ENCODE results near the gene MARCHF2. TPM values are rescaled to one million over a fixed set of nuclear protein-coding genes. Genes with fewer than 3 reads are reported as not detected.
A peak's percentile ranks its signal among the peaks of the same experiment; 100 is the strongest.

MARCHF2 gene
- total and polyA plus RNA-seq, 2 donors (not counting 1 experiment from before 2014, with no cell fraction given) = 22.9 to 52.6 TPM

DNA sequence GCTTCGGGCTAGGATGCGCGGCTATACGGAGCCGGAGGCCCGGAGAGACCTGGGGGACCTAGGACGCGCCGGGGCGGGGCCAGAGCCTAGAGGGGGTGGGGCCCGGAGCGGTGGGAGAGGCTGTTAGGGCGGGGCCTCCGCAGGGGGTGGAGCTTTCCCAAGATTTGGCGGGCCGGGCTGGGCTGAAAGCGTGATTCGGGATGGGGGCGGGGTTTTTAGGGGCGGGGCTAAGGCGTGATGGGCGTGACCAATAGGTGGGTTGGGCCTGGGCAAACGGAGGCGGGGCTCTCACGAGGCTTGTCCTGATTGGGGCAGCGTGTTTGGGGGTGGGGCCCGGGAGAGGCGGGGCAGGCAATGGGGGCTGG, 22.5 kb upstream of the MARCHF2 start:
- peak overlapping the region in 4 of 5 experiments; percentile 54 to 89 (median 78) for H3K4me3 ChIP-seq (ENCODE audit: control extremely low read depth in 1 of 5, extremely low read depth in 1 of 5, insufficient read depth in 1 of 5, low read depth in 2 of 5, low read length in 4 of 5)
- POLR2A ChIA-PET = interaction anchor here (0.5 to 1.8 kb wide), 9 partner anchors 13 to 1238 kb away, joined by 3 to 14 read pairs (median 4); partner anchors contain the start of genes HNRNPM, MARCHF2, NDUFA7 and RPS28
- no peaks in the 10 kb centered on the region for H3K9me3 Mint-ChIP-seq (ENCODE audit: insufficient read depth)
- H3K36me3 ChIP-seq (replicated peaks in 1 of 2; ENCODE audit: control extremely low read depth in 1 of 2, control insufficient read depth in 1 of 2, extremely low read depth in 1 of 2, insufficient read depth in 2 of 2, low read length in 1 of 2) = no peaks in the 10 kb centered on the region
- H3K79me2 ChIP-seq (ENCODE audit: control insufficient read depth, insufficient read depth, low read length) = peaks cover 53% of the 10 kb centered on the region
- H3K27ac ChIP-seq (ENCODE audit: low read length in 2 of 2) = peak overlapping the region; percentile 70 to 96
- peaks cover 29% of the 10 kb centered on the region for H3K4me1 Mint-ChIP-seq
- H2AFZ ChIP-seq (ENCODE audit: insufficient read depth, low read depth, low read length, poor library complexity, severe bottlenecking) = peak overlapping the region; percentile 77
- peak overlapping the region; percentile 80 for H3K4me2 ChIP-seq (replicated peaks; ENCODE audit: low read depth, low read length, poor library complexity, severe bottlenecking)
- DNase-seq = peak; percentile 92
- H3K9ac ChIP-seq (ENCODE audit: low read length) = peak overlapping the region; percentile 87
- under 1% methylated on average over 26 of the region's 28 CpGs for WGBS (ENCODE audit: insufficient coverage)
- H3K4me1 ChIP-seq (ENCODE audit: control insufficient read depth in 2 of 2, insufficient read depth in 2 of 2, low read length in 2 of 2) = peaks cover 10 to 20% of the 10 kb centered on the region in 2 donors
- H3K27ac Mint-ChIP-seq = peak overlapping the region; percentile 98
- CTCF ChIA-PET = interaction anchor here (0.9 to 3.9 kb wide), 2 partner anchors 22 to 37 kb away, joined by 4 to 13 read pairs; partner anchors contain the start of gene MARCHF2
- intact Hi-C loops (cut with micrococcal nuclease) = loop anchor here (1.0 to 5.0 kb wide), 7 partner anchors 23 to 1427 kb away; partner anchors contain the start of genes CD320, FBXL12, HNRNPM and MARCHF2
- ATAC-seq (ENCODE audit: low read depth) = peak; percentile 62
- H3K27me3 Mint-ChIP-seq = no peaks in the 10 kb centered on the region
- TF ChIP-seq, protein P1, sequence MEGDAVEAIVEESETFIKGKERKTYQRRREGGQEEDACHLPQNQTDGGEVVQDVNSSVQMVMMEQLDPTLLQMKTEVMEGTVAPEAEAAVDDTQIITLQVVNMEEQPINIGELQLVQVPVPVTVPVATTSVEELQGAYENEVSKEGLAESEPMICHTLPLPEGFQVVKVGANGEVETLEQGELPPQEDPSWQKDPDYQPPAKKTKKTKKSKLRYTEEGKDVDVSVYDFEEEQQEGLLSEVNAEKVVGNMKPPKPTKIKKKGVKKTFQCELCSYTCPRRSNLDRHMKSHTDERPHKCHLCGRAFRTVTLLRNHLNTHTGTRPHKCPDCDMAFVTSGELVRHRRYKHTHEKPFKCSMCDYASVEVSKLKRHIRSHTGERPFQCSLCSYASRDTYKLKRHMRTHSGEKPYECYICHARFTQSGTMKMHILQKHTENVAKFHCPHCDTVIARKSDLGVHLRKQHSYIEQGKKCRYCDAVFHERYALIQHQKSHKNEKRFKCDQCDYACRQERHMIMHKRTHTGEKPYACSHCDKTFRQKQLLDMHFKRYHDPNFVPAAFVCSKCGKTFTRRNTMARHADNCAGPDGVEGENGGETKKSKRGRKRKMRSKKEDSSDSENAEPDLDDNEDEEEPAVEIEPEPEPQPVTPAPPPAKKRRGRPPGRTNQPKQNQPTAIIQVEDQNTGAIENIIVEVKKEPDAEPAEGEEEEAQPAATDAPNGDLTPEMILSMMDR (IDR thresholded peaks at IDR 0.05) = no peak
- TF ChIP-seq EZH2 (IDR thresholded peaks at IDR 0.05; ENCODE audit: borderline replicate concordance, insufficient read depth, low read depth, low read length, poor library complexity, severe bottlenecking) = no peak
- H4K20me1 ChIP-seq (ENCODE audit: control insufficient read depth, insufficient read depth, low read length, poor library complexity, severe bottlenecking) = peaks cover 48% of the 10 kb centered on the region
- H3K9me3 ChIP-seq (ENCODE audit: control extremely low read depth in 1 of 3, control insufficient read depth in 2 of 3, insufficient read depth in 1 of 3, low read length in 2 of 3) = peaks cover 0 to 9% (median 0%) of the 10 kb centered on the region in 3 donors
- H3K4me3 Mint-ChIP-seq = peak overlapping the region; percentile 73
- H3K27me3 ChIP-seq (replicated peaks in 1 of 4; ENCODE audit: control extremely low read depth in 1 of 4, control insufficient read depth in 3 of 4, insufficient read depth in 4 of 4, low read length in 3 of 4) = no peaks in the 10 kb centered on the region
